NCI-H1694 treated with DMSO at 0.1 percent for 48 hours (cell line): Measurements from ENCODE around the gene ARHGEF39.

Source experiments
- DNase-seq: peaks from one replicate; lab custom pipeline; 2025; lab: John Stamatoyannopoulos, UW

ARHGEF39 gene, protein sequence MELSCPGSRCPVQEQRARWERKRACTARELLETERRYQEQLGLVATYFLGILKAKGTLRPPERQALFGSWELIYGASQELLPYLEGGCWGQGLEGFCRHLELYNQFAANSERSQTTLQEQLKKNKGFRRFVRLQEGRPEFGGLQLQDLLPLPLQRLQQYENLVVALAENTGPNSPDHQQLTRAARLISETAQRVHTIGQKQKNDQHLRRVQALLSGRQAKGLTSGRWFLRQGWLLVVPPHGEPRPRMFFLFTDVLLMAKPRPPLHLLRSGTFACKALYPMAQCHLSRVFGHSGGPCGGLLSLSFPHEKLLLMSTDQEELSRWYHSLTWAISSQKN

DNA sequence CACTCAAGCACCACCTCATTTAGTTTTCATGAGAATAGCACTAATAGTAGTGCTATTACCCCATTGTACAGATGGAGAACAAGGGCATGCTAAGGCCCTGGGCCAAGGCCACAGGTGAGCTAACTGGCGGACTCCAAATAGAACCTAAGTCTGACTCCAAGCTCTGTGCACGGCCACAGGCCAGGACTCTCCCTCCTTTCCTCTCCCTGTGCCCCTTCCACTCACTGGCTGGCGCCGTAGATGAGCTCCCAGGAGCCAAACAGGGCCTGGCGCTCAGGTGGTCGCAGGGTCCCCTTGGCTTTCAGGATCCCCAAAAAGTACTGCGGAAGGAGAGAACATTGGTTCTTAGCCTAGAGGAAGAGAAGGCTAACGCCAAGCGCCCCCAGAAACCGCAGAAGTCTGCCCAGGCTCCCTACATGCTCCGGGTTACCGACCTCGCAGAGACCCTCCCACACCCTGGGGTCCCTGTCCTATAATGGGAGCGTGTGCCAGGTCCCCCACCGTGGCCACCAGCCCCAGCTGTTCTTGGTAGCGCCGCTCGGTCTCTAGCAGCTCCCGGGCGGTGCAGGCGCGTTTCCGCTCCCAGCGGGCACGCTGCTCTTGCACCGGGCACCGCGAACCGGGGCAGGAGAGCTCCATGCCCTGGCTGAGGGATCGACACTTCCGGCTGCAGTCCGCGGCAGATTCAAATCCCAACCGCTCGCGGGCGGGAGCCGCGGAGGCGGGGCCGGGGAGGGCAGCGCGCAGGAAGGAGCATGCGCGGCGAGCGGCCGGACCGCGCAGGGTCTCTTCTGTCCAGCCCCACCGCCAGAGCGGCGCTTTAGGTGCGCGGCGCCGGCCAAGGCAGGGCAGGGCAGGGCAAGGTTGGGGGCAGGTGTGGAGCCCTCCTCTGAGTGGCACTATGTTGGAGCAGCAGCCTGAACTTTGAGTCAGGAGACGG lies at the start of gene ARHGEF39:
Gene ARHGEF39, minus strand, starts transcription at position 665 of the 940 bp plus-strand sequence. Its CDS starts 26 bp downstream, at position 639.
- DNase-seq, result peak; percentile 53

DNA sequence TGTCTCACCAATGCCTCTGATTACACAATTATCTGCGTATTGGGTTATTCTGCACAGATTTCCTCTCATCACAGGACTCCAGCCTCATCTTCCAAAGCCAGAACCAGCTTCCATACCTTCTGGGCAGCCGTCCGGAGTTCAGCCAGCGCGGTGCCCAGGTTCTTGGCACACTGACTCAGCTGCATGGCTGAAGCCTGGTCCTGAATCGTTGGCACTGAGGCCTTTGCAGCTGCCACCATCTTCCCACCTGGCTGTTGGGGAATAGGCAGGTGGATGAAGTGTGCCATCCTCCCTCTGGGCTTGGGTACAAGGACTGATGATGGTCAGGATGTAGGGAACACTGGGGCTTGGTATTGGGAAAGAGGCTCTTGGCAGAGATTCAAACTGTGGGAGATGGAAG lies 49.1 kb upstream of the ARHGEF39 start:
- no peak for DNase-seq

GRCh38 chr9:35713578-35713977 lies 48.6 kb upstream of the ARHGEF39 start:
- DNase-seq, result no peak

DNA sequence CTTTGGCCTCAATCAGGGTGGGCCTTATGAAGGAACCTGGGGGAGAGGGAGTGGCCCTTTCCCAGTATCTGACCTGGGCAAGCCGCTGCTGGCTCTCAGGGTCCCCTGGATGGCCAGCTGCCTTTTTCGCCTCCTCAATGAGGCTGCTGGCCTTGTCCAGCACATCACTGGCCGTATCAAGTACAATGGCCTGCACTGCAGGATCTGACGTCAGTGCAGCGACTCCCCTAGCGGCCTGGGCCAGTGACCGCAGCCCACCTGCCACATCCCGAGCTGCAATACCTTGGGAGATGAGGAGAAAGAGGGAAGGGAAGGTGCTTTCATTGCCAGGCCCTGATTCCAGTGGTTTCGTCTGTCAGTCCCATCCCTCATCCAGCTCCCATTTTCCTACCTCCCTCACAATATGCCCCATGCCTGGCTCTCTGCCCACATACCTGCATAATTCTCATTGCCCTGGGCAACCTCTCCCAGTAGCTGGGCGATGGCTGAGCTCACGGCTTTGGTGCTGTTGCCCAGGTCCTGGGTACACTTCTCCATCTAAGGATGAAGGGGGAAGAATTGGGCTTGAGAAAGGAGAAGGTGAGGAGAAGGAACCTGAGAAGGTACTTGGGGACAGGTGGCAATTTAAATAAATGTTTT lies 47.9 kb upstream of the ARHGEF39 start:
- no peak for DNase-seq

GRCh38 chr9:35711501-35712428 lies 46.8 kb upstream of the ARHGEF39 start:
- no peak for DNase-seq

- DNase-seq, result no peak
Observed at GRCh38 chr9:35710818-35711500, 46.0 kb upstream of the ARHGEF39 start.

GRCh38 chr9:35708146-35708545 lies 43.2 kb upstream of the ARHGEF39 start:
- DNase-seq, result no peak

DNA sequence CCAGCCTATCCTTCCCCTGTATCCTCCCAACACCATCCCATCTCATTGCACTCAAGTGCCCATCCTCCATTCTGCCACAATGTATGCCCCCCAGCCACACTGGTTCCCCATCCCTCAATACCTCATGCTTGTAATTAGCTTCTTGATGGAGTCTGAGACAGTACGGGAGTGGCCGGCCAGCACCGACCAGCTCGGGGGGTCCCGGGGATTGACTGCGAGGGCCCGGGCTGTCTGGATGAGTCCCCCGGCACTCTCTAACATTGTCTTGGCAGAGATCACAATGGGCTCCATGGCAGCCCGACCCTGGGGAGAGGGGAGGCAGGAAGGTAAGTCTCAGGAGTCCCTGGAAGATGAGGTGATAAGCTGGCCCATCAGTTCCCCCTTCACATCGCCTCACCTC lies 42.0 kb upstream of the ARHGEF39 start:
- DNase-seq, result no peak

- DNase-seq, result no peak
Observed at GRCh38 chr9:35705836-35706430, 40.9 kb upstream of the ARHGEF39 start.

DNA sequence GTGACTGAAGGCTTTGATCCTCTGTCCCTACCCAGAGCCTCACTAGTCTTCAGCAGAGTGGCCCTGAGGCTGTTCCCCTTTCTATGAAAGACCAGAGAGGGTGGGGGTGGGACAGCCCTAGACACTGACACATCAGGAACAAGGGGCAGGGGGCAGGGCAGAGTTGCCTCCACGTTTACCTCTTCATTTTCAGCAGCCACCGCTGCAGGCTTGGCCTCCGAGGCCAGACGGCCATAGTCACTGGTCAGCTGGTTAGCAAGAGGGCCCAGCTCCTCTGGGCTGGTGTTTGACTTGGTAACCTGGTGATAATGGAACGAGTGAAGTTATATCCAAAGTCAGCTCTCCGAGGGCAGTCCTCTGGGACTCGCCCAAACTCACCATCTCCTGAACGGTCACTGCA lies 40.4 kb upstream of the ARHGEF39 start:
- DNase-seq, result no peak

DNA sequence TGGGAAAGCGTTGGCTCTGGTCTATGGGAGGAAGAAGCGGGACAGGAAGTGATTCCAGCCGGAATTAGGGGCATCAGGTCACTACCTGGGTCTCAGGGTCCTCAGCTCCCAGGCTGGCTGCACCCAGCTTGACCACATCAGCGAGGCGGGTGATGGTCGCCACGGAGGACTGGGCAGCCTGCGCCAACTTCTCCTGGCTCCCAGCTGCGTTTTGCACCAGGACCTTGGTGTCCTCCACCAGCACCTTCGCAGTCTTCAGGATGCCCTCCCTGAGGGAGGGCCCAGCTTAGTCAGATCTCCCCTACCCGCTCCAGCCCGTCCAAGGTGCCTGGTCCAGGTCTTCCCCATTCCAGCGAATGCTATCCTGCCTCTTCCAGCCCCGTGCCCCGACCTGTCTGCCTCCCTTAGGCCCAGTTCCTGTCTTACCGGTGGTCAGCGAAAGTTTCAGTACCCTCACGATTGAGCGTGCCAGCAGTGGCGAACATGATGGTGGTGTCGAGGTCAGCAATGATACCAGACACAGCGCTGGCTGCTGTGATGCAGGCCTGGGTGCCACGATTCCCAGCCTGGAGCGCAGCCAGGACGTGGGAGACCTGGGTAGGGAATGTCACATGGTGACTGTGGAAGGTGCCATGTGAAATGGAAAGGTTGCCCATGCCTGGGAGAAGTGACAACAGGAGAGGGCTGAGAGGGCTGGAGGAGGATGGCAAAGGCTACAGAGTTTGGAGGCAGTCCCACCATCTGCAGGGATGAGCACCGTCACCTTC lies 39.1 kb upstream of the ARHGEF39 start:
- DNase-seq, result no peak

DNA sequence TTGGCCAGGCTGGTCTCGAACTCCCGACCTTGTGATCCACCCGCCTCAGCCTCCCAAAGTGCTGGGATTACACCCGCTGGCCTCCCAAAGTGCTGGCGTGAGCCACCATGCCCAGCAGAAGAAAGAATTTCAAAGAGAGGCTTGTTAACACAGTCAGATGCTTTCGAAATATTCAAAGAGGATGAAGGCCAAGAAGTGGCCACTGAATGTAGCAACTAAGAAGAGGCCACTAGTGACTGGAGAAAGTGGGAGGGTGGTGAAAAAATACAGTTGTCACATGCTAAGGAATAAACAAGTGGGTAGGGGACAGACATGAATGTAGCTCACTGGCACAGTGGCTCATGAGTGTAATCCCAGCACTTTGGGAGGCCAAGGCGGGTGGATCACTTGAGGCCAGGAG lies 37.7 kb upstream of the ARHGEF39 start:
- DNase-seq, result no peak

DNA sequence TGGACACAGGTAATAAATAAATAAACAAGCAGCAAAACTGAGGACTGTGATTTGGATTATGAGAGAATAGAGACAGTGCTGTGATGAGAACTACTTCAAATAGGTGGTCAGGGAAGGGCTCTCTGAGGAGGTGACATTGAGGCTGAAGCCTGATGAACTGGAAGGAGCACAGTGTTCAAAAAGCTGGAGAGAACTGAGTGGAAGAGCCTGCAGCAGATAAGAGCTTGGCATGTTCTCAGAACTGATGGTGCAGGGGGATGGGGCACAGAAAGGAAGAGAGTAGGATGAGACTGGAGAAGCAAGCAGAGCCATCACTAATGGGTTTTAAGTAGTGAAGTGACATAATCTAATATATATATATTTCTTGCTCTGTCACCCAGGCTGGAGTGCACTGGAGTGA lies 35.9 kb upstream of the ARHGEF39 start:
- no peak for DNase-seq

DNA sequence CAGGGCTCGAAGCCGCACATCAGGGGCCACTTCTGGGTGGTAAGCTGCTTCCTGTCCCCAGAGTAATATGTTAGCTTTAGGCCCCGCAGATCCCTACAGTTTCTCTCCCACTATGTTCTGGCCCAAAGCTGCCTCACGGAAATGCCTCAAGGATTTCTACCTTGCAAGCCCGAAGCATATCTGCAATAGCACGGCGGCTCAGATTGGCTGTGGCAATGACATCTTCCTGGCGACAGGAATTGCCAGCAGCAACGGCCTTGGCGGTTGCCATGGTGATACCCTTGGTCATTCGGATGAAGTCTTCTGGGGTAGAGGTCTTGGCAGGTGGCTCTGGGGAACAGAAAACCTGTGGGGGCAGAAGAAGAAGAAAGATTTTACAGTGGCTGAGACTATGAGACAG lies 35.0 kb upstream of the ARHGEF39 start:
- no peak for DNase-seq

DNA sequence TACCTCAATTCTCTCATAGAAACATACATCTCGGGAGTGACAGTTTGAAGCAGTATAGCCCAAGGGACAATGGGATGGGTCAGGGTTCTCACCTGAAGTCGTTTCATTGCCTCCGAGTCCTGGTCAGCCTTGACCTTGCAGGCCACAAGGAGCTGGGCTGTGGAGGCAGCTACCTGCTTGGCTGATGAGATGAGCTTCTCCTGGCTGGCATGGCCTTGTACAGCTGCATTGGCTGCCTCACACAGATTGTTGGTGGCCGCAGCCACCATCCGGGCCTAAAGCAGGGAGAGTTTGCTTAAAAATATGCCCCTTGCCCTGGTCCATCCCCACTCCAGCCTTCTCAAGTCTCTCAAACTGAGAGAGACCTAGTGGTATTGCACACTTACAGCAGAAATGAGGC lies 33.2 kb upstream of the ARHGEF39 start:
- no peak for DNase-seq

DNA sequence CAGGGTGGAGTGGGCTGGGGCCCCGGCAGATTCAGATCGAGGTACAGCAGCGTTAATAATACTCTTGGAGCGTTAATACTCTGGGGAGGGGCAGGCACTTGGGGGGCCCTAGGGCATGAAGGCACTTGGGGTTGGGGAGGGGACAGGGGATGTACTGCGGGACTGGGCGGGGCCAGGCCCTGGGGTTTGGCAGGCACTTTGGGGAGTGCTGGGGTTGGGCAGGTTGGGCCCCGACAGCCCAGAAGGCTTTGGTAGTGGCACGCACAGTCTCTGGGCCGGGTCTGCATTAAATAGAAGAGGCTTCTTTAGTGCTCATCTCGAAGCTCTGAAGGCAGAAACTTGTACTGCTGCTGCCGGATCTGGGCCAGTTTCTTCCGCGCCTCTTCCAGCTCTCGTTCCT lies 32.5 kb upstream of the ARHGEF39 start:
- DNase-seq, result no peak

DNA sequence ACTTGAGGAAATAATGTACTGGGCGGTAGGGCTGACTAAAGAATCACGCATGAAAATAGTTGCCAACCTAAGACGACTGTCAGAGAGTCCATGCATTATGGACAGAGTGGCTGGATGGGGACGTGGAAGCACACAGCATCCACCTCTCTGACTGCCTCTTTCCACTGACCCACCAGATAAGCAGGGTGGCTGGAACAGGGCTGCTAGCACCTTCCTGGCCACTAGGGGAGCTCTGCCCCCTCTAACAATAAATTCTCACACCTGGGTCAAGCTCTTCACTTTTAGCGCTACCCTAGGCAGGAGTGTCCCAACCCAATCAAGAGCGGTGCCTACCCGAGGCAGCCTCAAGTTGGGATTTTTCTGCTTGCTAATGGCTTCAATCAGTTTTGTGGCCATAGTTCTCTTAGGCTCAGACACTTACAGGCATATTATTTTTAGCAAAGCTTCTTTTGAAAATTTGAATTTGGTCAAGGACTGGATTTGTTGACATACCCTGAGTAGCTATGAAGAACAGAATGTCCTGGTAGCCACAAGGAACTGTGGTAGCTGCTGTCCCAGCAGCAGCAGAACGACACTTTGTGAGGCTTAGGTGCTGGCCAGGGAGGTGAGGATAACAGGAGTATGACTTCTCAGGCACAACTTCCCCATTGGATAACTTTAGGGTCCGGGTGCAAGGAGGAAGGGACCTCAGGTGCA lies 31.7 kb upstream of the ARHGEF39 start:
- peak; percentile 38 for DNase-seq

GRCh38 chr9:35695943-35696401 lies 31.0 kb upstream of the ARHGEF39 start:
- DNase-seq, result no peak

DNA sequence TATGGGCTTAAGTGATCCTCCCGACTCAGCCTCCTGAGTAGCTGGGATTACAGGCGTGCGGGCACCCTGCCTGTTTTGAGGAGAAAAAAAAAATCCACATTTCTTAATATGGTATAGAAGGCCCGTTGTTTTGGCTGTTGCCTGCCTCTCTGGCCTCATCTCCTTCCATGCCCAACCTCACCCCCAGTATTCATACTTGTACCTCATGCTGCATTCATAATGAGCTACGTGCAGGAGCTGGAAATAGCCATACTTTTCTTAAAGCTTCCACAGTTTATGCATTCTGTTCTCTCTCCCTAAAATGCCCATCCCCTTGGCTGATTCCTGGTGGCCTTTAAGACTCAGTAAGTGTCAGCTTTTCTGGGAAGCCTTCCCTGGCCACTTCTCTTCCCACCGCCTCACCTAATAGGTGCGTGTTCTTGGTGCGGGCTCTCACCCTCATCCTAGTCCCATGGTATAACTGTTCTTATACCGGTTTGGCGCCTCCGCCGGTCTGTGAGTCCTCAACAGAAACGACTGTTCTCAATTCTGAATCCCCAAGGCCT lies 26.8 kb upstream of the ARHGEF39 start:
- no peak for DNase-seq
